Left lung (tissue), 10 donors: ENCODE measurements around the gene PPP1R10. TPM values are rescaled to one million over a fixed set of nuclear protein-coding genes. Genes with fewer than 3 reads are reported as not detected.

Experiments
- ATAC-seq: fragments of 200-7000 bp; cut with Tn5 transposase; one replicate; pipeline ENCODE4 v1.9.1; 2020; ENCODE audit warnings: moderate library complexity
- DNase-seq, 4 donors: peaks; one replicate each; pipeline ENCODE4 v3.0.0-alpha.2; 2013 to 2020
- H3K27ac ChIP-seq, 2 donors: fragments of 200-600 bp; sonication (generic) in 1 of 2; one replicate each; pipeline versions ENCODE4 v1.5.0 to v1.8.0; 2020 to 2021
- H3K27me3 ChIP-seq, 2 donors: fragments of 200-600 bp; sonication (generic) in 1 of 2; one replicate each; pipeline versions ENCODE4 v1.5.0 to v1.8.0; 2020 to 2021
- H3K36me3 ChIP-seq, 2 donors: fragments of 200-600 bp; sonication (generic) in 1 of 2; one replicate each; pipeline versions ENCODE4 v1.5.0 to v1.8.0; 2020 to 2021
- H3K4me1 ChIP-seq, 2 donors: fragments of 200-600 bp; one replicate each; pipeline ENCODE4 v1.8.0; 2021
- H3K4me3 ChIP-seq, 2 donors: fragments of 200-600 bp; sonication (generic) in 1 of 2; one replicate each; pipeline versions ENCODE4 v1.5.0 to v1.8.0; 2020 to 2021; ENCODE audit warnings: mild to moderate bottlenecking in 1 of 2
- H3K9me3 ChIP-seq, 2 donors: fragments of 200-600 bp; sonication (generic) in 1 of 2; one replicate each; pipeline versions ENCODE4 v1.5.0 to v1.8.0; 2020 to 2021
- intact Hi-C, 2 donors: fragments of 100-400 bp; cut with DNase I; formaldehyde crosslinking; loops; one replicate each; pipeline versions ENCODE4 v1.11.2 to v1.14.2; 2022
- polyA plus RNA-seq, 6 donors: library from polyadenylated mRNA; unstranded; fragments of 120-200 nt; gene quantifications; one replicate each; pipeline ENCODE4 v1.2.1, GENCODE V29; 2013; ENCODE audit not compliant: insufficient read length in 6 of 6
- total RNA-seq, 2 donors: library from RNA; stranded (reverse); fragmentation: NEBNext Ultra II Directional; extraction: Animal tissue kit (Norgen Biotek cat#: 25700); gene quantifications; one replicate each; pipeline ENCODE4 v1.2.1, GENCODE V29; 2021
- TF ChIP-seq, protein P1 (sequence below), 2 donors: fragments of 200-600 bp; sonication (generic) in 1 of 2; IDR thresholded peaks; one replicate each; pipeline versions ENCODE4 v1.5.0 to v1.8.0; 2021; ENCODE audit warnings: antibody characterized with exemption in 2 of 2
- donor health status: DM: no; HTN: yes; CAD: no.
- donor health status: DM: no; HTN: no; CAD: no.

The PPP1R10 gene
- total and polyA plus RNA-seq, 8 donors = 44.9 to 71.1 (median 49.6) TPM

DNA sequence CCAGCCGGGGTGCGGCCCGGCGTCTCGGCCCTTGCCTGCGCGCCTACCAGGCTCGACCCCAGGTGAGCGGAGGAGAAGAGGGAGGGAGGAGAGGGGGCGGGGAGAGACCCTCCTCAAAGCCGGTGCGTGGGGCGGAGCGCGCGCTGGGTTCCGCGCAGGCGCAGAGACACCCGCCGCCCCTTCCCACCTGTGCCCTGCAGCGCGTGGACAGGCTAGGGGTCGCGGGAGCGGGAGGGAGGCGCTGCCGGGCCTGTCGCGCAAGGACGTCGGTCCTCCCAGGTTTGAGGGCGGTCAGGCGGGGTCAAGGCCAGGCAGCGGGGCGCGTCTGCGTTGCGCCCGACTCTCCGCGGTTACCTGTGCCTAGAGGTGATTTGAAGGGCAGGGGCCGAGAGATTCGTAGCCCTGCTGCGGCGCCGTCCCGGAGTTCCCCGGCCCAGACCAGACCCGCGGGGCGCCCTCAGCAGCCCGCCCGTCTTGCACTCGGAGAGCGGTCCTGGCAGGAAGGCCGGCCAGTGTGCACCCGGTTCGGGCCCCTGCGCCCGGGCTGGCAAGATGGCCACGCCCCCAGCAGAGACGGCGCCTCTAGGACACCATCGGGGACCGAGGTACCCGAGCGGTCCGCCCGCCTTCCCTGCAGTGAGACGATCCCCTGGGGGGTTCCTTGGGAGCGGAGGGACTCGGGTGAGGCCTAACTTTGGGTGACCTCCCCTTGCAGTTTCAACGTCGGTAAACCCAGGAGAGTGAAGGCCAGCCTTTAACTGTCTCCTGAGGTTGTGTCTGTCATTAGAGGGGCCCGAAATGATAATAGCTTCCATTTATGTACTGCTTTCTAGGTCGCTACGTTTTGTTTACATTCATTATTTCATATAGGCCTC is 30.4 kb upstream of the PPP1R10 start:
- peak overlapping the region; percentile 94 to 99 for H3K4me3 ChIP-seq
- no peaks in the 10 kb centered on the region for H3K9me3 ChIP-seq
- H3K27me3 ChIP-seq = no peaks in the 10 kb centered on the region
- intact Hi-C loops = no loop called here
- TF ChIP-seq, protein P1, sequence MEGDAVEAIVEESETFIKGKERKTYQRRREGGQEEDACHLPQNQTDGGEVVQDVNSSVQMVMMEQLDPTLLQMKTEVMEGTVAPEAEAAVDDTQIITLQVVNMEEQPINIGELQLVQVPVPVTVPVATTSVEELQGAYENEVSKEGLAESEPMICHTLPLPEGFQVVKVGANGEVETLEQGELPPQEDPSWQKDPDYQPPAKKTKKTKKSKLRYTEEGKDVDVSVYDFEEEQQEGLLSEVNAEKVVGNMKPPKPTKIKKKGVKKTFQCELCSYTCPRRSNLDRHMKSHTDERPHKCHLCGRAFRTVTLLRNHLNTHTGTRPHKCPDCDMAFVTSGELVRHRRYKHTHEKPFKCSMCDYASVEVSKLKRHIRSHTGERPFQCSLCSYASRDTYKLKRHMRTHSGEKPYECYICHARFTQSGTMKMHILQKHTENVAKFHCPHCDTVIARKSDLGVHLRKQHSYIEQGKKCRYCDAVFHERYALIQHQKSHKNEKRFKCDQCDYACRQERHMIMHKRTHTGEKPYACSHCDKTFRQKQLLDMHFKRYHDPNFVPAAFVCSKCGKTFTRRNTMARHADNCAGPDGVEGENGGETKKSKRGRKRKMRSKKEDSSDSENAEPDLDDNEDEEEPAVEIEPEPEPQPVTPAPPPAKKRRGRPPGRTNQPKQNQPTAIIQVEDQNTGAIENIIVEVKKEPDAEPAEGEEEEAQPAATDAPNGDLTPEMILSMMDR (IDR thresholded peaks at IDR 0.05) = no peak
- H3K36me3 ChIP-seq = peaks cover 0 to 31% of the 10 kb centered on the region in 2 donors
- DNase-seq = peak; percentile 39 to 95 (median 70)
- ATAC-seq = peak; percentile 89
- peaks cover 4 to 42% of the 10 kb centered on the region in 2 donors for H3K4me1 ChIP-seq
- peak overlapping the region; percentile 85 to 91 for H3K27ac ChIP-seq

DNA sequence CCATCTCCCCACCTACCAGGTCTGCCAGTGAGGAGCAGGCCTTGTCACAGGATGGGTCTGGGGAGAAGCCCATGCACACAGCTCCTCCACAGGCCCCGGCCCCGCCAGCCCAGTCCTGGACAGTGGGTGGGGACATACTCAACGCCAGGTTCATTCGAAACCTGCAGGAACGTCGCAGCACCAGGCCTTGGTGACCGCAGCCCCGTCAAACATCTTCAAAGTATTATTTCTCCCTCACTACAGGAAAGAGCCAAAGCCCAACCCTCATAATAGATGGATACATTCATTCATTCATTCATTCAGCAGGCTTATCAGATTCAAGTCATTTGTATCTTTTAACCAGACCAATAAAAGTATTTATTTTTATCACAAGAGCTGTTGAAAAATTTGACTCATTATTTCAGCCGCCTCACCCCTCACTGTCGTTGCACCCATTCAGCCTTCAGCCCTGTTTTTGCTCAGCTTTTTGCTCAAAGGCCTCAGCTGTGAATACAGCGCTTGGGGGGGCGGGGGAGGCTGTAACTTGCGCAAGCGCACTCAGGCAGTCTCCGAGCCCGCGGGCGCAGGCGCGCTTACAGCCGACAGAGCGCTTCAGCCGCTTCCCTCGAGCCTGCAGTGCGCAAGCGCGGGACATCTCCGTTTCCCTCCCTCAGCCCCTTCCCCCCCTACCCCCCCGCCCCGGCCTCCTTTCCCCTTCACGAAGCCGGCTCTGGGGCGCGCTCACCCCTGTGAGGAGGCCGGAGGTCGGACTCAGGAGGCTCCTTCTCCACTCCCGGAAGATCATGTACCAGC is 29.6 kb upstream of the PPP1R10 start, which contains the start of gene C6orf136:
TSS of gene C6orf136 (plus strand) at position 684 of the 792 bp plus-strand sequence. CDS start at position 783, 99 bp downstream.
- Histone ChIP-seq H3K4me3 (peak within 1 kb of the TSS; percentile 94 to 99), H3K4me1 (peaks cover 4 to 42% of the 10 kb centered on the region in 2 donors), H3K9me3 (no peaks in the 10 kb centered on the region), H3K27me3 (no peaks in the 10 kb centered on the region), H3K27ac (peak within 1 kb of the TSS; percentile 85 to 91), H3K36me3 (peaks cover 0 to 31% of the 10 kb centered on the region in 2 donors)
- TF ChIP-seq, protein P1 (IDR thresholded peaks at IDR 0.05) = no peak
- intact Hi-C loops = no loop called here
- DNase-seq (peak; percentile 83 to 98 (median 94)), ATAC-seq (peak; percentile 92)

DNA sequence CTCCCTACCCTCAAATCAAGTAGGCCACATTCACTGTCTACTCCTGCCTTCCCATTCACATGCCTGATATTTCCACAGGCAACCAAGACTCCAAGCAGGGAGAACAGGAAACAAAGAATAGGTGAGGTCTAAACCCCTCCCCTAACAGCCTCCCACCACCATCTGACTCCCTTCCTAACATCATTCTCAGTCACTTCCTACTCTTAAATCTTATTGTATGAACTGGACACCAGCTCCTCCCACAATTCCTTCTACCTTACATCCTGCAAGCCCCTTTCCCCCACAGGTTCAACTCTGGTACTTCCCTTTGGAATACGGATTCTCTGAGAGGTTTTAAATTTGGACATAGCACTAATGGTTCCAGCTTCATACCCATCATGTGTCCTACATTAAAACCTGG is 28.9 kb upstream of the PPP1R10 start:
- TF ChIP-seq, protein P1 (IDR thresholded peaks at IDR 0.05) = no peak
- peaks cover 0 to 31% of the 10 kb centered on the region in 2 donors for H3K36me3 ChIP-seq

DNA sequence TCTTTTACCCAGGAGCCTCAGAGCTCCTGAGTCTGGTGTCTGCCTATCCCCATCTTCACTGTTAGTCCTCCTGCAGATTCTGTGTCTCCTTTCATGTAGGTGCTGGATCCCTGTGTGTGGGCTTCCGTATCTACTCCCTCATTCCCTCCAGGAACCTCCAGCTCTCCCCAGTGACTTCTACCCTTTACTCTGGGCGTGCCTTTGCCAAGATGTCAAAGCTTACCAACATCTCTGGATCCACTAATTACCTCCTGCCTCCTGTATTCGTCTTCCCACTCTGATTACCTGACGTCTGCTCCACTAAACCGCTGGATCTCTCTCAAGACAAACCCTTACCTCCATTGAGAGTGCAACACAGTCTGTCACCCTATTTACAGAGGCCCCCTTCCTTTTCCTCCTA is 27.7 kb upstream of the PPP1R10 start:
- no peak for ATAC-seq
- DNase-seq = no peak
- no peak overlapping the region for H3K4me3 ChIP-seq
- peaks cover 4 to 42% of the 10 kb centered on the region in 2 donors for H3K4me1 ChIP-seq
- intact Hi-C loops = no loop called here
- no peaks in the 10 kb centered on the region for H3K9me3 ChIP-seq
- peaks cover 0 to 30% of the 10 kb centered on the region in 2 donors for H3K36me3 ChIP-seq
- no peaks in the 10 kb centered on the region for H3K27me3 ChIP-seq
- no peak overlapping the region for H3K27ac ChIP-seq
- TF ChIP-seq, protein P1 (IDR thresholded peaks at IDR 0.05) = no peak

More for the DNA sequence above, 28.9 kb upstream of the PPP1R10 start:
- no peaks in the 10 kb centered on the region for H3K27me3 ChIP-seq
- intact Hi-C loops = no loop called here
- peak overlapping the region in 1 of 2 donors; percentile 94 for H3K4me3 ChIP-seq
- DNase-seq = no peak
- no peaks in the 10 kb centered on the region for H3K9me3 ChIP-seq
- peaks cover 4 to 42% of the 10 kb centered on the region in 2 donors for H3K4me1 ChIP-seq
- ATAC-seq = no peak
- H3K27ac ChIP-seq = no peak overlapping the region
